Stimulated activated CD4-positive, alpha-beta T cell treated with anti-CD3 and anti-CD28 coated beads, Interleukin-1b, Interleukin-23, amount 100 ng/mL, for 24 hours (primary cell): ENCODE results near the gene SAP130.
"Not testable (repeated sequence)": the region's sequence is repeated elsewhere in the genome, so short reads cannot be mapped to it uniquely, and the experiment has no call there.

ENCODE experiments used
- DNase-seq, 4 experiments: peaks; one replicate each; pipeline ENCODE4 v3.0.0-alpha.2; 2020; ENCODE audit warnings: low read depth in 4 of 4, low spot score in 1 of 4

Gene SAP130

GRCh38 chr2:127953849-127954248, 74.0 kb downstream of the SAP130 start:
- DNase-seq, result no peak

GRCh38 chr2:127953128-127953718, 74.6 kb downstream of the SAP130 start:
- DNase-seq, result no peak

- DNase-seq, result no peak
These were observed 76.8 kb downstream of the SAP130 start for GRCh38 chr2:127951026-127951425.

GRCh38 chr2:127950264-127950663, 77.6 kb downstream of the SAP130 start:
- no peak for DNase-seq

- DNase-seq, result no peak
These were observed 82.6 kb downstream of the SAP130 start for GRCh38 chr2:127945281-127945680.

- no peak for DNase-seq
These were observed 84.7 kb downstream of the SAP130 start for GRCh38 chr2:127943186-127943585.

GRCh38 chr2:127942002-127942401, 85.9 kb downstream of the SAP130 start:
- DNase-seq, result no peak

- DNase-seq, result no peak
These were observed 86.4 kb downstream of the SAP130 start for GRCh38 chr2:127941461-127941860.

- no peak for DNase-seq
These were observed 87.2 kb downstream of the SAP130 start for GRCh38 chr2:127940641-127941040.

- DNase-seq, result no peak
These were observed 92.5 kb downstream of the SAP130 start for GRCh38 chr2:127935337-127935736.

- DNase-seq, result no peak
These were observed 95.5 kb downstream of the SAP130 start for GRCh38 chr2:127932199-127932876.

- DNase-seq, result no peak
These were observed 98.4 kb downstream of the SAP130 start for GRCh38 chr2:127929449-127929848.

GRCh38 chr2:127927384-127927783, 100.5 kb downstream of the SAP130 start:
- DNase-seq, result no peak

- DNase-seq, result no peak
These were observed 109.9 kb downstream of the SAP130 start for GRCh38 chr2:127917916-127918315.

GRCh38 chr2:127913808-127914457, 113.9 kb downstream of the SAP130 start:
- no peak for DNase-seq

GRCh38 chr2:127911737-127912136, 116.1 kb downstream of the SAP130 start:
- DNase-seq, result no peak

GRCh38 chr2:127910415-127910814, 117.4 kb downstream of the SAP130 start:
- DNase-seq, result no peak

GRCh38 chr2:127909019-127909418, 118.8 kb downstream of the SAP130 start:
- DNase-seq, result no peak

- not testable (repeated sequence) for DNase-seq
These were observed 120.0 kb downstream of the SAP130 start for GRCh38 chr2:127907733-127908400.

- DNase-seq, result no peak
These were observed 121.5 kb downstream of the SAP130 start for GRCh38 chr2:127906206-127906926.

- DNase-seq, result no peak
These were observed 126.4 kb downstream of the SAP130 start for GRCh38 chr2:127901339-127902056.
